Stimulated activated CD8-positive, alpha-beta memory T cell treated with anti-CD3 and anti-CD28 coated beads, Interleukin-15, amount 100 ng/mL, for 48 hours (primary cell): Measurements from ENCODE around the gene PIEZO2.
"Not testable (repeated sequence)": the region's sequence is repeated elsewhere in the genome, so short reads cannot be mapped to it uniquely, and the experiment has no call there.

Experiments
- DNase-seq, 2 donors: peaks; one replicate each; pipeline ENCODE4 v3.0.0-alpha.2; 2020; ENCODE audit warnings: low read depth in 2 of 2

Gene PIEZO2

DNA sequence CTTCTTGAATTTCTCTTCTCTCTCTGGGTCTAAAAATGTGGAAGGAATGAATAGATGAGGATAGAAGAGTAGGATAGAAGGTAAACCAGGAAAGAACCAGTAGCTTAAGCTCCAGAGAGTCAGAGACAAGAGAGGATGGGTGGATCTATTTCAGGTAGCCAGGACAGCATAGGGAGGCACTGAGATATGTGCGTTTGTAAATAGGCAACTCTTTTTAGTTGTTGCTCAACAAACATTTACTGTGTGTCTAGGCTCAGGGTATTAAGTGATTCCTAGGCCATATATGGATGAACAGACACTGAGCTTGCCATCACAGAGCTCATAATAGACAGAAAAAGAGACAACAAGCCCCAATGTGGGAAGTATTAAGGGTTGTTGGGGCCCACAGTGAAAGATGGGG lies 463.1 kb downstream of the PIEZO2 start:
- no peak for DNase-seq

GRCh38 chr18:10685484-10685883 lies 463.9 kb downstream of the PIEZO2 start:
- DNase-seq: no peak

DNA sequence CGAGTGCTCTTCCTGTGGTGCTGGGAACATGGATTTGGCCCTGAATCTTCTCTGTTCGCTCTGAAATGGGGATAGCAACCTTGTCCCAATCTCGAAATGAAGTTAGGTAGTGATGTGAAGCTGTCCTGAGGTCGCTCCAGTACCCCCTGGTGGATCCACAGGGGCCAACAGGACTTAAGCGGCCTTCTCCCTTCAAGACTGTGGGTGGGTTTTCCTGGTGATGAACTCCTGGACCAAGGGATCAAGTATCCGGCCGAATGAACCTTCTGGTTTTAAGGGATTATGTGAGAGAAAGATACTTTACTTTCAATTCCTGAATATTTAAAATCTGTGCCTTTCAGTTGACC lies 467.0 kb downstream of the PIEZO2 start:
- DNase-seq: no peak

DNA sequence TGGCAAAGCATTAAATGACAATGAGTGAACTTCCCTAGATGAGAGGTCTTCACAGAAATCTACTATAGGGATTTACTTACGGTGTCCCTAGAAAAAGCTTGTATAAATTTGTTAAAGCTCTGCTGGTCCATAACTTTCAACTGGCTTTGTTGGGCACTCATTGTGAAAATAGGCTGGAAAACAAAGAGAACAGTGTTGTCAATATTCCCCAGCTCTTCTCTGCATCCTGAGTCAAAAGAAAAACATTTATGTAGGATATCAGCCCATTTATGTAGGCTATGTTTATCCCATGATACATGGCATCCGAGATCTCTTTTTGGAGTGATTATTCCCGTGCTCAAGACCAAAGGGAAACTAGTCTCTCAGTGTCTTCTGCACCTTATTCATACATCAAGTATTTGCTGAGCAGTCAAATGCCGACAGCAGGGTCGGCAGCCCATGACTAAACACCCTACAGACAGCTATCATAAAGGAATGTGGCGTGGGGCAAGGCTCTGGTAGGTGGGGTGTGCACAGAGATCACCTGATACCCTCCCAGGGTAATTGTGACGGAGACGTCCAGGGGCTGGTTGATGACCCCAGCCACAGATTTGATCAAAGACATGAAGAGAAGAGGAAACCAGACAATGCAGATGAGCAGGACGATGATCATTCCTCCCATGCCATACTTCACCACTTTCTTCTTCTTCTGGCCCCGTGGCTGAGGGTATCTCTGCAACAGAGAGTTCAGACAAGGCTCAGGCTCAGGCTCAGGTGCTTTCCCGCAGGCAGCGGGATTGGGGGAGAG lies 467.6 kb downstream of the PIEZO2 start:
- no peak for DNase-seq

DNA sequence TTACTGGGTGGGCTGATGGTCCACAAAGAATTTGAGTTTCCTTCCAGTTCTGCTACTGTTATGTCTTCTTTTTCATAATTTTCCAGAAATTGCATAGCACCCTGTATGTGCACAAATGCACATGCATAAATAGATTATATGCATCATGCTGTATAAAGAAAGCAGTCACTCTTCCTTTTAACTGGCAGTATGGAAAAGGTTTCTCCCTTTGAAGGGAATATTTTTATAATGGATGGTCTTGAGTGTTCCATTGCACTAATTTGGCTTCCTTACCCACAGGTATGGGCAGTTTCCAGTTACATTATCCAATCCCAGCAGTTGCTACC lies 469.1 kb downstream of the PIEZO2 start:
- DNase-seq: no peak

- no peak for DNase-seq
Measured at GRCh38 chr18:10679557-10680270, 469.7 kb downstream of the PIEZO2 start.

DNA sequence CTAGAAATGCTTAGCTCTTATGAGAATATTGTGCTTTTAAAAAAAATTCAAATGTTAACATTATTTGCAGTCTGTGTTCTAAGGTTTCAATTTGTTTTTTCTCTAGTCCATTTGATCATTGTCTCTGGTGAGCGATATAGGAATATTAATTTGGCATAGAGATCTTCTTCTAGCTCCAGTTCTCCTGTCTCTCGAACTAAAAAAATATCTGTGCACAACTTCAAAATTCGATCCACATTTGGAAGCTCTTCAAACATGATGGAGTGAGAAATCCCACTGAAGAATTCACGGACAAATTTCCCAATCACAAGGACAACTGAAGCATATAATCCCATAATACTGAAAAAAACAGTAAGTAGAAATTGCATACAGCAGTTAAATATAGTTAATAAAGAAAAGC lies 477.9 kb downstream of the PIEZO2 start:
- no peak for DNase-seq

- no peak for DNase-seq
Measured at GRCh38 chr18:10670856-10671255, 478.5 kb downstream of the PIEZO2 start.

GRCh38 chr18:10669441-10670100 lies 479.8 kb downstream of the PIEZO2 start:
- no peak for DNase-seq

- no peak for DNase-seq
Measured at GRCh38 chr18:10663750-10664149, 485.6 kb downstream of the PIEZO2 start.

- DNase-seq: no peak
Measured at GRCh38 chr18:10661317-10661716, 488.1 kb downstream of the PIEZO2 start.

DNA sequence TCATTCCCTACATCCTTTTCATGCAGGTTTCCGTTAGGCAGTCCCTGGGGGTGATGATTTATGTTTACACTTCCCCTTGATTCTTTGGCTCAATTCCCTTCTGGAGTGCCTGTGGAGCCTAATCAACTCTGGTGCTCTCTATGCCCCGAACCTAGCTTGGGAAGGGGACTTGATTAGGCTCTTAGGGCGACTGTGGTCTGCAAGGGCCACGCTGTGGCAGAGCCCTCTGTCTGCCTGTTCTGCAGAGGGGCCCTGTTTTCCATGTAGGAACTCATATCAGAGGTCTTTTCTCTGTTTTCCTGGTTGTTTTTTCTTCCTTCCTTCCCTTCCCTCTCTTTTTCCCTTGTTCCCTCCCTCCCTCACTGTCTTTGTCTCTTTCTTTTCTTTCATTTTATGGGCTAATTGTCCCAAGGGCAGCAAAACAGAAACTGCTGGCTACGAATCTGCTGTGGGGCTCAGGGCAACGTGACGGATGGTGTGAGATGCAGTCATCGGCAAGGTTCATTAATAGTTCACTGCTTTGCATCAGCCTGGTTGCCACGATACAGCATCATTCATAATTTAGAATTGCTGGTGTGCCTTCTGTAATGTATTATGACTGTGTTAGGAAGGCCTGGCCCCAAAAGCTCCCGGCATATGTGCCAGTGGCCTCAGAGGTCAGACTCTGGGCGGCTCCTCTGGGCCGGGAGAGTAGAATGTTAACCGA lies 489.0 kb downstream of the PIEZO2 start:
- DNase-seq: no peak

- no peak for DNase-seq
Measured at GRCh38 chr18:10659594-10659993, 489.8 kb downstream of the PIEZO2 start.

DNA sequence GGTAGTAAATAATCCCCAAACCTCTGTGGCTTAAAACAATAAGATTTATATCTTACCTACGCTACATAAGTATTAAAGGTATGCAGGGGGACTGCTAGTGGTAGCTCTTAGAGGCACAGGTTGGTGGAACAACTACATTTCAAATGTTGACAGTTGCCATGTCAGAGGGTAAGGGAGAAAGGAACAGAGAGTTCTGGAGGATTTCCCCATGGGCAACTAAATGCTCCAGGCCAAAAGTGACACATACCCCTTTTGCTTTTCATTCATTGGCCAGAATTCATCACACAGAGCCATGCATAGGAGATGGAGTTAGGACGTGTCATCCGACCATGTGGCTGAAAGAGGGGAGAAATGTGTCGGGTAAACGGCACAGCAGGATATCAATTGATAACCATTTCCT lies 490.4 kb downstream of the PIEZO2 start:
- DNase-seq: no peak

- not testable (repeated sequence) for DNase-seq
Measured at GRCh38 chr18:10644003-10644402, 505.4 kb downstream of the PIEZO2 start.

DNA sequence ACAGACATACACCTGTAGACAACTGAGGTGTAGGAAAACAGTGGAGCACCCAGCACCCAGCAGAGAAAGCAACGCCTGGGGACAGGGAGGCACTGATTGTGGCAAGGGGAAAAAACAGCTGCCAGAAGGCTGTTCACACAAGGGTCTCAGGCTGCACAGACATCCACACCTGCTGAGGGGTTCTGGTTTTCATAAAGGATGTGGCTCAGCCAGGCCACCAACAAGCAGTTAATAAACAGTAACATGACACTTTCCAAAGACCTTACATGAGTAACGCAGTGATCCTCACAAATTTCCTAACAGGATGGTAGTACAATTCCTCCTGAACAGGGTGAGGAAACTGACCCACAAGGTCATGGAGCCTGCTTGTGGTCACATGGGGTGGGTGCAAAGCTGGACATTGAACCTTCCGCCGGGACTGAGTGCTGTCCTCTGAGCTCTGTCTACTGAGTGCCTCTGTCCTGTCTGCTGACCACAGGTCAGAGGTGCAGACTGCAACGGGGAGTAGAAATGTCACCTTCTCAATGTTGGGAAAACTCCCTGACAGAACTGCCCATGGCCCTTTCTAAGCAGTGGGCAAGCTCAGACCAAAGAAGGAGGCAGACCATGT lies 506.3 kb downstream of the PIEZO2 start:
- DNase-seq: not testable (repeated sequence)

- DNase-seq: not testable (repeated sequence)
Measured at GRCh38 chr18:10638539-10638885, 510.9 kb downstream of the PIEZO2 start.

- not testable (repeated sequence) for DNase-seq
Measured at GRCh38 chr18:10637858-10638538, 511.4 kb downstream of the PIEZO2 start.

- not testable (repeated sequence) for DNase-seq
Measured at GRCh38 chr18:10629076-10629475, 520.3 kb downstream of the PIEZO2 start.

DNA sequence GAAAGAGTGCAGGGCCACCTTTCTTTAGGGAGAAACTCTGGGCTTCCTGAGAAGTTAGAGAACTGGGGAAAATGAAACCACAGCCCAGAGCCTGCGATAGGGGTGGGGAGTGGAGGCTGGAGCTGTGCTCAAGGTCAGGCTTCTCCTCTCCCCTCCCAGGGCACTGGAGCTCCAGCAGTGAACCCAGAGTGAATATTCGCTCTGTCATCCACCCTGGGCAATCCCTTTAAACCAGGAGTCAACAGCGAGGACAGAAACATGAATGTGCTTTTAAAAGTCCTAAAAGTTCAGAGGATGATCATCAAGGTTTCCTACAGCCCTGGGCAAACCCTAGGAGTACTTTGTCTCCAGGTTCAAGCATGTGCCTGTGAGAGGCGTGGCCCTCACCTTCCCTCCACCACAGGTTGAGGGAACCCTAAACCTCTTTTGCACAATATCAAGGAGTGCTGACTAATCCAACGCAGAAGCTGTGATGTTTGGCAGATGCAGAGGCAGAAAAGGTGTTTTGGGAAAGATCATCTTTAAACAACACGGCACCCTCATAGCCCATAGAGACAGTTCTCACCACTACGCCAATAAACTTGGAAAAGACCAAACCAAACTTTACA lies 522.7 kb downstream of the PIEZO2 start:
- DNase-seq: not testable (repeated sequence)

DNA sequence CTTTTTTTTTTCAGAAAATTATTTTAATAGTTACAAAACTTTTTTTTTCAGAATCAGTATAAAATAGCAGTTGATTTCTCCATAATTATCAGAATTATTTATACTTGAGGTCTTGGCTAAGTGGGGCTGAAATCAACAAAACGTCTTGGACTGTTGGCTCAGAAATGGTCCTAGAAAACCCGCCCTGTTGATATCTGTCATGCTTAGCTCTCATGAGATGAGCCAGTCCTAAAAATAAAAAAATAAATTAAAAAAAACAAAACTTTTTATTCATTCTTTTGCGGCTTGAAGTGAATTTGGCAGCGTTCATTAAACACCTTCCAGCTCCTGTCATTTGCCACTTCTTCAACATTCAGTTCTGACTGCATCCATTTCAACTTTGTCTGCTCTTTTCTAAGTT lies 525.8 kb downstream of the PIEZO2 start:
- not testable (repeated sequence) for DNase-seq
